Keratinocyte (primary cell): ENCODE data around the gene FBXO15. TPM values are rescaled to one million over a fixed set of nuclear protein-coding genes. Genes with fewer than 3 reads are reported as not detected.

Experiments used
- DNase-seq: peaks from one replicate; pipeline ENCODE4 v3.0.0-alpha.2; 2011; ENCODE audit warnings: low read depth, missing footprints, low spot score
- FAIRE-seq: peaks from 2 replicates; lab custom pipeline; 2011; peaks lifted over from hg19 to GRCh38; lab: Jason Lieb, UNC
- H2AFZ ChIP-seq: 2 replicates; pipeline ENCODE4 v1.6.0; 2012; ENCODE audit warnings: low read length, control low read depth, inconsistent platforms; ENCODE audit not compliant: control insufficient read depth
- H3K27ac ChIP-seq: 2 replicates; pipeline ENCODE4 v1.5.1; 2011; ENCODE audit warnings: low read length; ENCODE audit not compliant: control insufficient read depth, insufficient read depth
- H3K27me3 ChIP-seq: 3 replicates; pipeline ENCODE4 v1.6.0; 2011; ENCODE audit warnings: low read length; ENCODE audit not compliant: control insufficient read depth, insufficient read depth; ENCODE audit errors: extremely low read depth
- H3K36me3 ChIP-seq, 2 experiments: 2 replicates in 1 of 2; 3 replicates in 1 of 2; pipeline ENCODE4 v1.5.1; 2011; ENCODE audit warnings: low read length in 2 of 2, mild to moderate bottlenecking in 1 of 2; ENCODE audit not compliant: control insufficient read depth in 2 of 2, insufficient read depth in 2 of 2; ENCODE audit errors: extremely low read depth in 1 of 2
- H3K4me1 ChIP-seq: 3 replicates; pipeline ENCODE4 v1.5.1; 2011; ENCODE audit warnings: low read length; ENCODE audit not compliant: control insufficient read depth, insufficient read depth; ENCODE audit errors: extremely low read depth
- H3K4me2 ChIP-seq: 3 replicates; pipeline ENCODE4 v1.6.0; 2011; ENCODE audit warnings: low read depth, low read length; ENCODE audit not compliant: control insufficient read depth, insufficient read depth; ENCODE audit errors: extremely low read depth
- H3K4me3 ChIP-seq, 3 experiments: fragments of 200-600 bp in 1 of 3; sonication (generic) in 1 of 3; 2 replicates in 2 of 3; 3 replicates in 1 of 3; pipeline ENCODE4 v1.5.1; 2011 to 2016; ENCODE audit warnings: low read length in 3 of 3, mild to moderate bottlenecking in 3 of 3, control low read depth in 2 of 3, inconsistent platforms in 1 of 3, low read depth in 1 of 3, mixed read lengths in 1 of 3, mixed run types in 1 of 3, moderate library complexity in 1 of 3; ENCODE audit not compliant: control insufficient read depth in 2 of 3, insufficient read depth in 2 of 3; ENCODE audit errors: extremely low read depth in 1 of 3
- H3K79me2 ChIP-seq: 2 replicates; pipeline ENCODE4 v1.6.0; 2012; ENCODE audit warnings: low read length; ENCODE audit not compliant: control insufficient read depth, insufficient read depth
- H3K9ac ChIP-seq: 3 replicates; pipeline ENCODE4 v1.6.0; 2011; ENCODE audit warnings: low read length; ENCODE audit not compliant: control insufficient read depth, insufficient read depth; ENCODE audit errors: extremely low read depth
- H3K9me1 ChIP-seq: 3 replicates; pipeline ENCODE4 v1.6.0; 2011; ENCODE audit warnings: low read length; ENCODE audit not compliant: control insufficient read depth, insufficient read depth; ENCODE audit errors: extremely low read depth
- H3K9me3 ChIP-seq: 2 replicates; pipeline ENCODE4 v1.5.1; 2012; ENCODE audit warnings: low read depth, low read length; ENCODE audit not compliant: control insufficient read depth
- H4K20me1 ChIP-seq: 3 replicates; pipeline ENCODE4 v1.6.0; 2011; ENCODE audit warnings: low read length; ENCODE audit not compliant: control insufficient read depth, insufficient read depth; ENCODE audit errors: extremely low read depth
- EZH2 ChIP-seq: IDR thresholded peaks from one replicate; pipeline ENCODE4 v1.6.1; 2012; ENCODE audit warnings: inconsistent platforms, mild to moderate bottlenecking, low read length, moderate library complexity
- dilution Hi-C: fragments of 300-500 bp; cut with MboI; formaldehyde crosslinking; loops from one replicate; pipeline ENCODE4 v1.7.0; 2020; ENCODE audit warnings: low sequenced_read_pairs; ENCODE audit not compliant: extremely low pct_ligation_motif_present
- polyA plus RNA-seq, 5 experiments: library from polyadenylated mRNA; depleted of rRNA in 3 of 5; stranded (reverse) in 3 of 5; stranded (forward) in 1 of 5; unstranded in 1 of 5; fragments of >200 nt; gene quantifications; 1 replicate in 1 of 5; 2 replicates in 3 of 5; 3 replicates in 1 of 5; pipeline versions ENCODE4 v1.2.1 to v1.2.3, GENCODE V29; 2011 to 2012; ENCODE audit warnings: missing spikeins in 2 of 5, low read depth in 1 of 5, low replicate concordance in 1 of 5
- TF ChIP-seq, protein P1 (sequence below), 3 experiments: IDR thresholded peaks in 1 of 3; conservative IDR thresholded peaks in 1 of 3; optimal IDR thresholded peaks in 1 of 3; 2 replicates in 2 of 3; 3 replicates in 1 of 3; pipeline versions ENCODE3 to v1.5.1; 2011; ENCODE audit warnings: low read length in 3 of 3, mild to moderate bottlenecking in 3 of 3, moderate library complexity in 2 of 3, control low read depth in 1 of 3, inconsistent platforms in 1 of 3; ENCODE audit not compliant: insufficient read depth in 2 of 3; ENCODE audit errors: extremely low read depth in 1 of 3

The FBXO15 gene
- polyA plus RNA-seq, 1 donor (not counting 4 experiments of a cell fraction or from before 2014, with no cell fraction given): 0.26 TPM

DNA sequence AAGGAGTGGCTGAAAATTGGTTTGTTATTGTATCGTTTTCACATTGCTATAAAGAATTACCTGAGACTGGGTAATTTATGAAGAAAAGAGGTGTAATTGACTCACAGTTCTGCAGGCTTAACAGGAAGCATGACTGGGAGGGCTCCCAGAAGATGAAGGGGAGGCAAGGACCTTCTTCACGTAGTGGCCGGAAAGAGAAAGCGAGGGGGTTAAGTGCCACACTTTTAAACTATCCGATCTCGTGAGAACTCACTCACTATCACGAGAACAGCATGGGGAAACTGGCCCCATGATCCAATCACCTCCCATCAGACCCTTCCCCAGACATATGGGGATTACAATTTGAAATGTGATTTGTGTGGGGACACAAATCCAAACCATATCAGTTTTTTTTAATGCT lies 81.6 kb downstream of the FBXO15 start:
- Histone ChIP-seq H3K4me2 (no peak overlapping the region), H3K4me1 (no peaks in the 10 kb centered on the region), H3K27me3 (no peaks in the 10 kb centered on the region), H3K36me3 (no peaks in the 10 kb centered on the region), H2AFZ (no peak overlapping the region), H3K9me1 (no peaks in the 10 kb centered on the region), H3K79me2 (no peaks in the 10 kb centered on the region), H3K9me3 (no peaks in the 10 kb centered on the region), H3K4me3 (no peak overlapping the region), H3K9ac (no peak overlapping the region), H3K27ac (no peak overlapping the region), H4K20me1 (no peaks in the 10 kb centered on the region)
- no peak for DNase-seq
- dilution Hi-C loops: no loop called here
- FAIRE-seq: no peak
- no peak for TF ChIP-seq EZH2
- TF ChIP-seq, protein P1, sequence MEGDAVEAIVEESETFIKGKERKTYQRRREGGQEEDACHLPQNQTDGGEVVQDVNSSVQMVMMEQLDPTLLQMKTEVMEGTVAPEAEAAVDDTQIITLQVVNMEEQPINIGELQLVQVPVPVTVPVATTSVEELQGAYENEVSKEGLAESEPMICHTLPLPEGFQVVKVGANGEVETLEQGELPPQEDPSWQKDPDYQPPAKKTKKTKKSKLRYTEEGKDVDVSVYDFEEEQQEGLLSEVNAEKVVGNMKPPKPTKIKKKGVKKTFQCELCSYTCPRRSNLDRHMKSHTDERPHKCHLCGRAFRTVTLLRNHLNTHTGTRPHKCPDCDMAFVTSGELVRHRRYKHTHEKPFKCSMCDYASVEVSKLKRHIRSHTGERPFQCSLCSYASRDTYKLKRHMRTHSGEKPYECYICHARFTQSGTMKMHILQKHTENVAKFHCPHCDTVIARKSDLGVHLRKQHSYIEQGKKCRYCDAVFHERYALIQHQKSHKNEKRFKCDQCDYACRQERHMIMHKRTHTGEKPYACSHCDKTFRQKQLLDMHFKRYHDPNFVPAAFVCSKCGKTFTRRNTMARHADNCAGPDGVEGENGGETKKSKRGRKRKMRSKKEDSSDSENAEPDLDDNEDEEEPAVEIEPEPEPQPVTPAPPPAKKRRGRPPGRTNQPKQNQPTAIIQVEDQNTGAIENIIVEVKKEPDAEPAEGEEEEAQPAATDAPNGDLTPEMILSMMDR (optimal IDR thresholded peaks at IDR 0.05 in 1 of 3, IDR thresholded peaks at IDR 0.05 in 1 of 3, conservative IDR thresholded peaks at IDR 0.05 in 1 of 3; ENCODE audit: extremely low read depth in 1 of 3, insufficient read depth in 2 of 3, low read length in 3 of 3): no peak

DNA sequence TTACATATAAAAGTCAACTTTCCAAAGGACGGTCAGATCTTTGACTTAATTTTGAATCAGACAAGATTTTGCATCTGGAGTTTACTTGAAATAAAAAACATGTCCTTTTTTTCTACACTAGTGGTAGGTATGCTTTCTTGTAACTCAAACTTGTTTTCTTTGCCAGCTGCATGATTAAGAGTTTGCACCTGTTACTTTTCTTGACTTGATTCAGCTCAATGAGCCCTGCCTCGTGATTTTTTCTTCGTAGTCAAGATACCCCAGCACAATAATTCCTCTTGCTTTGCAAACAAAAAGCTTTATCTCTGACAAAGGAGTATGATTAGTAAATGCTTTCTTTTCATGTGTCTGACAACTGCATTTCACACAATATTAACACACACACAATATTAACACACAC lies 82.3 kb downstream of the FBXO15 start:
- no peak for TF ChIP-seq EZH2
- TF ChIP-seq, protein P1 (optimal IDR thresholded peaks at IDR 0.05 in 1 of 3, IDR thresholded peaks at IDR 0.05 in 1 of 3, conservative IDR thresholded peaks at IDR 0.05 in 1 of 3; ENCODE audit: extremely low read depth in 1 of 3, insufficient read depth in 2 of 3, low read length in 3 of 3): no peak
- FAIRE-seq: no peak
- dilution Hi-C loops: no loop called here
- H2AFZ ChIP-seq: no peak overlapping the region
- H3K27ac ChIP-seq: no peak overlapping the region
- H3K4me2 ChIP-seq: no peak overlapping the region
- no peaks in the 10 kb centered on the region for H3K9me3 ChIP-seq
- no peak for DNase-seq
- H3K4me1 ChIP-seq: no peaks in the 10 kb centered on the region
- H3K9me1 ChIP-seq: no peaks in the 10 kb centered on the region
- no peak overlapping the region for H3K4me3 ChIP-seq
- no peaks in the 10 kb centered on the region for H3K36me3 ChIP-seq
- H3K27me3 ChIP-seq: no peaks in the 10 kb centered on the region
- no peaks in the 10 kb centered on the region for H3K79me2 ChIP-seq
- H4K20me1 ChIP-seq: no peaks in the 10 kb centered on the region
- H3K9ac ChIP-seq: no peak overlapping the region
